ENCODE measurements around the gene OSBPL3. TPM values are rescaled to one million over a fixed set of nuclear protein-coding genes. Genes with fewer than 3 reads are reported as not detected.
"Not testable (repeated sequence)": the region's sequence is repeated elsewhere in the genome, so short reads cannot be mapped to it uniquely, and the experiment has no call there.

Gene OSBPL3
- total RNA-seq, 2 donors from 2014 or later, result 52.9 to 53.0 TPM

DNA sequence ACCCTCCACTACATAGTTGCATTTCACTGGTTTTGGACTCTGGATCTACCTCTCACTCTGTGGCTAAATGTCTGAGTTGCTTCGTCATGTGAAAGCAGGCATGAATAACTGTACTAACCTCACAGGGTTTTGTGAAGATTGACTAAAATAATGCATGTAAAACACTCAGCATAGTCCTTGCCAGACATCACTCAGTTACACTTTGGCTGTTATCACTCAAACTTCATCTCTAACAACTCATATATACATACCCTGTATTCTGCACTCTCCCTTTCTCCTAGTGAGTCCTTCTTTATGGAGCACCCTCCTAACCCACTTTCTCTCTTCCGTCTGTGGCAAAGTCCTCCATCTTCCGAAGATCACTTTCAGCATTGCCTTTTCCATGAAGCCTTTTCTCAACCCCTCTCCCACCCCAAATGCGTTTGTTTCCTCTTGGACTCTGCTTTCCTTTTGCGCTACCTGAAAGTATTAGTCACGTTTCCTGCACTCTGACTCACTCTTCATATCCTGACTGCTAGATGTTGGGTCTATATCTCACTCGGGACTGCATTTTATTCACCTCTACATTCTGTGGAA lies 72.6 kb downstream of the OSBPL3 start:
- peak; percentile 89 to 92 for ATAC-seq (replicated peaks in 1 of 2)
- DNase-seq, result peak; percentile 42 to 49
- H3K4me1 Mint-ChIP-seq (ENCODE audit: low read depth), result peaks cover 38% of the 10 kb centered on the region
- peaks cover 3 to 6% of the 10 kb centered on the region in 2 donors for H3K36me3 Mint-ChIP-seq (ENCODE audit: insufficient read depth in 2 of 2)
- no peak overlapping the region for H3K4me3 Mint-ChIP-seq
- no peak overlapping the region for H3K27ac Mint-ChIP-seq
- H3K27me3 Mint-ChIP-seq (ENCODE audit: low read depth), result no peaks in the 10 kb centered on the region
- H3K9me3 Mint-ChIP-seq, result no peaks in the 10 kb centered on the region

DNA sequence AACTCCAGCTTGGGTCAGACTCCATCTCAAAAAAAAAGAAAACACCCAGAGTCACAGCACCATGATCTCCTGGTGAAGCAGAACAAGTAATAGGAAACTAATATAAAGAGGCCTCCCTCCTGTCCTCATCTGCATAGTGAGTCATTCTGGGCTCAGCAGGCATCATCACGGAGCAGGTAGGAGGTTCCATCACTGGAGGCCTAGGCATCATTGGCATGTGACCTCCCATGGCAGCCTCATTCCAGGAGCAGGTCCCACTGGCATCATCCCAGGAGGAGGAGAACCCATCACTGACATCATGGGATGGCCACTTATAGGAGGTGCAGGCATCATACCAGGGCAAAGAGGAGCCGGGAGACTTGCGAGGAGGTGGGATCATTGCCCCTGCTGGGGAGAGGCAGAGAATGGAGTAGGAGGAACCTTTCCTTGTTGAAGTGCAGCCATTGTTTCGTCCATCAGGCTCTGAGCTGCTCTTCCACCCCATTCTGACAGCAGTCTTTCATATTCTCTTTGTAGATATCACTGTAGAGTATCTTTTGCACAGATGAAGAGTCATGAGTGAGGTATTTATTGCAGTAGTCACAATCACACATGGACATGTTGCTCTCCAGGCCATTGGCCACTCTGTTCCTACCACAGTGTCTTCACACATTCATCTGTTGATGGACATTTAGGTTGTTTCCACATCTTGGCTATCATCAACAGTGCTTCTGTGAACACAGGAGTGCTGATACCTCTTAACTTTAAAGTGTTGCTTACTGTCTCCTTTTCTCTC lies 73.8 kb downstream of the OSBPL3 start:
- H3K4me1 Mint-ChIP-seq (ENCODE audit: low read depth), result peaks cover 38% of the 10 kb centered on the region
- no peak for DNase-seq

DNA sequence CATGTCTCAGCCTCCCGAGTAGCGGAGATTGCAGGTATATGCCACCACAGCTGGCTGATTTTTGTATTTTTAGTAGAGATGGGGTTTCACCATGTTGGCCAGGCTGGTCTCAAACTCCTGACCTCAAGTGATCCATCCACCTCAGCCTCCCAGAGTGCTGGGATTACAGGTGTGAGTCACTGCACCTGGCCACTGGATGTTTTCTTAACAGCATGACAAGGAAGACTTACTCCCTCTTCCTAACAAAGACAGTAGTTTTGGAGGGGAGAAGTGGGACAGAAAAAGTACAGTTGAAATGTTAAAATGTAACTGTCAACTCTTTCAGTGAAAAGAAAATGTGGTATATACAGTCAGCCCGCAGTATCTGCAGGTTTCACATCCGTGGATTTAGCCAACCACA lies 76.0 kb downstream of the OSBPL3 start:
- H3K9me3 Mint-ChIP-seq; DNase-seq; H3K27ac Mint-ChIP-seq; H3K4me3 Mint-ChIP-seq; ATAC-seq (replicated peaks in 1 of 2); H3K27me3 Mint-ChIP-seq (ENCODE audit: low read depth); H3K36me3 Mint-ChIP-seq (ENCODE audit: insufficient read depth in 2 of 2): not testable (repeated sequence)
- H3K4me1 Mint-ChIP-seq (ENCODE audit: low read depth), result peaks cover 41% of the 10 kb centered on the region

More for the DNA sequence above, 73.8 kb downstream of the OSBPL3 start:
- Mint-ChIP-seq H3K36me3 (ENCODE audit: insufficient read depth in 2 of 2) (peaks cover 5 to 6% of the 10 kb centered on the region in 2 donors), H3K4me3 (peak overlapping the region in 1 of 2 donors; percentile 17), H3K27ac (no peak overlapping the region), H3K9me3 (no peaks in the 10 kb centered on the region), H3K27me3 (ENCODE audit: low read depth) (no peaks in the 10 kb centered on the region)
- peak in 1 of 2 donors; percentile 6 for ATAC-seq (replicated peaks in 1 of 2)

DNA sequence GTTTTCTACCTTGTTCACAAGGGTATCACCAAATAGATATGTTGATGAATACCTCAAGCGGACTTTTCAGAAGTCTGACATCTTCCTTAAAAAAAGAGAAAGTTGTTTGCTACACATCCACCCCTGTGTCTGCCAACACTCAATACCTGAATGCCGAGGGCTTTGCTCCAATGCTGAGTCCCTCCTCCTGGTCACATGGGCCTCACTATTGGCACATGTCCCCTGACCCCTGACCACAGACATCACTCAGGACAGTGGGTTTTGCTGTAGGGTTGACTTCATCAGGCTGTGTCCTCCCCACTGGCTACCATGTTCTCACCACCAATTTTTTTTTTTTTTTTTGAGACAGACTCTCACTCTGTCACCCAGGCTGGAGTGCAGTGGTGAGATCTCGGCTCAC lies 76.4 kb downstream of the OSBPL3 start:
- Mint-ChIP-seq H3K27me3 (ENCODE audit: low read depth) (no peaks in the 10 kb centered on the region), H3K4me3 (no peak overlapping the region), H3K27ac (no peak overlapping the region), H3K9me3 (no peaks in the 10 kb centered on the region), H3K4me1 (ENCODE audit: low read depth) (peaks cover 45% of the 10 kb centered on the region), H3K36me3 (ENCODE audit: insufficient read depth in 2 of 2) (peaks cover 5 to 6% of the 10 kb centered on the region in 2 donors)
- ATAC-seq (replicated peaks in 1 of 2), result no peak
- no peak for DNase-seq

DNA sequence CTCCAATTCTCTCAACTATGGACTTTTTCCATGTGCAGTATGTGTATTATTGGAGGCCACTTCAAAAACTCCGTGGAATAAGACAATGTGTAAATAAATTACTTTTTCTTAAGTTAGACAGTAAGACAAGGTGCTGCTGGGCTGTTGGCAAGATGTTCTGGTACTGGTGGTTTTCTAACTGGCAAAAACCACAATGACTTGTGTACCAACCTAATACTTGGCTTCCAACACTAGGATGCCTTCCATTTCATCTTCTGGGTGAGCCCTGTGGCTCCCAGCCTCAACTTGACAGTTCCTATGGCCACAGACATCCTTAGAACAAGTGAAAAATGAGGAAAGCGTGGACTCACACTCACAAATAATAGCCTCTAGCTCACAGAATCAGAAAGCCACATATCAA lies 77.0 kb downstream of the OSBPL3 start:
- H3K36me3 Mint-ChIP-seq (ENCODE audit: insufficient read depth in 2 of 2), result peaks cover 5 to 6% of the 10 kb centered on the region in 2 donors
- H3K9me3 Mint-ChIP-seq, result no peaks in the 10 kb centered on the region
- no peak overlapping the region for H3K27ac Mint-ChIP-seq
- no peak for DNase-seq
- no peak overlapping the region for H3K4me3 Mint-ChIP-seq
- no peak for ATAC-seq (replicated peaks in 1 of 2)
- H3K27me3 Mint-ChIP-seq (ENCODE audit: low read depth), result no peaks in the 10 kb centered on the region
- H3K4me1 Mint-ChIP-seq (ENCODE audit: low read depth), result peaks cover 51% of the 10 kb centered on the region

DNA sequence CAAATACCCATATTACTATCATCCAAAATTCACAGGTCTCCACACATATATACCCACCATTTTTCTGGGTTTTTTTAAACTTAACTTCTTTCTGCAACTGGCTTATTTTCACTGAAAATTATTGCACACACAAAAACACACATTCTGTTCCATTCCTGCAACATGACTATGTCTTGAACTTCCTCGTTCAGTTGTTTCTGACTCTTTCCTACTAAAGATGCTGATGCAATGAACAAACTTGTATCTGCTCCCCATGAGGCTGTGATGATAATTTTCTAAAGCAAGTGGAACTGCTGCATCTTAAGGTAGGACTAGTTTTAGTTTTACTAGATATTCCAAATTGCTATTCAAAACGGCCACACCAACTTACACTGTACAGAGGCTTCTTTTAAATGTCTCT lies 77.7 kb downstream of the OSBPL3 start:
- Mint-ChIP-seq H3K4me3 (no peak overlapping the region), H3K36me3 (ENCODE audit: insufficient read depth in 2 of 2) (peaks cover 5 to 6% of the 10 kb centered on the region in 2 donors), H3K9me3 (no peaks in the 10 kb centered on the region), H3K4me1 (ENCODE audit: low read depth) (peaks cover 51% of the 10 kb centered on the region), H3K27me3 (ENCODE audit: low read depth) (no peaks in the 10 kb centered on the region), H3K27ac (no peak overlapping the region)
- ATAC-seq (replicated peaks in 1 of 2) (no peak), DNase-seq (no peak)

DNA sequence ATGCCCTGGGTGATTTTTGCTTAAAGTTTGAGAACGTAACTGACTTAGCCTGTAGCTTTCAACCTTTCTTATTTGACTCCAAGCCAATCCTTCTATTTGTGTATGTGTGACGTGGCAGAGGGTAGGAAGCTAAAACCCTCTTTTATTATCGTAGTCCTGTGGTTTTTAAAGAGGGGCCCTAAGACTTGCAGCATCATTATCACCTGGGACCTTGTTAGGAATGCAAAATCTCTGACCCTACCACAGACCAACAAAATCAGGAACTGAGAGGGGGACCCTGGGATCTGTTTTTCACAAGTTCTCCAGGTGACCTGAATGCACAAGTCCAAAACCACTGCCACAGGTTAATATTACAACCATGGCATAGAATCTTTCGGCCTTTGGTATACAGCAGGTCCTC lies 80.1 kb downstream of the OSBPL3 start:
- H3K9me3 Mint-ChIP-seq, result no peaks in the 10 kb centered on the region
- H3K36me3 Mint-ChIP-seq (ENCODE audit: insufficient read depth in 2 of 2), result peaks cover under 1 to 1% of the 10 kb centered on the region in 2 donors
- no peaks in the 10 kb centered on the region for H3K27me3 Mint-ChIP-seq (ENCODE audit: low read depth)
- ATAC-seq (replicated peaks in 1 of 2) (no peak), DNase-seq (no peak)
- no peak overlapping the region for H3K27ac Mint-ChIP-seq
- H3K4me1 Mint-ChIP-seq (ENCODE audit: low read depth), result peaks cover 74% of the 10 kb centered on the region
- H3K4me3 Mint-ChIP-seq, result no peak overlapping the region

DNA sequence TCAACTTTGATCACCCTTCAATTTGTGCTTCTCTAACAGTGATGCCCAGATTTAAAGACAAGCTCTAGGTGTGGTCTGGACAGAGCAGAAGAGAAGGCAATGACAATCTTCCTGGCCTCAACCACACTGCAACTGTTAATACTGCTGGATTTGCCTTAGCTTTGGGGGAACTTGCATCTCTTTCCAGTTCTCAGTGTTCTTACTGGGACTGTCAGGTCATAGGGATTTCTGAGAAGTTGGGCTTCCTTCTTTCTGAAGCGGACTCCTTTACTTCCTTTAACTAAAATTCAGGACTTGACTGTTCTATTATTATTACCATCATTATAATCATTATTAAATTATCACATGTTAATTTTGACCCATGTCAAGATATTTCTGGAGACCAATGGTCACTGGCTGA lies 80.8 kb downstream of the OSBPL3 start:
- Mint-ChIP-seq H3K27me3 (ENCODE audit: low read depth) (no peaks in the 10 kb centered on the region), H3K36me3 (ENCODE audit: insufficient read depth in 2 of 2) (peaks cover 0 to 1% of the 10 kb centered on the region in 2 donors), H3K27ac (peak overlapping the region; percentile 55), H3K4me3 (peak overlapping the region; percentile 8 to 52), H3K9me3 (no peaks in the 10 kb centered on the region), H3K4me1 (ENCODE audit: low read depth) (peaks cover 82% of the 10 kb centered on the region)
- DNase-seq, result no peak
- peak; percentile 28 to 39 for ATAC-seq (replicated peaks in 1 of 2)

DNA sequence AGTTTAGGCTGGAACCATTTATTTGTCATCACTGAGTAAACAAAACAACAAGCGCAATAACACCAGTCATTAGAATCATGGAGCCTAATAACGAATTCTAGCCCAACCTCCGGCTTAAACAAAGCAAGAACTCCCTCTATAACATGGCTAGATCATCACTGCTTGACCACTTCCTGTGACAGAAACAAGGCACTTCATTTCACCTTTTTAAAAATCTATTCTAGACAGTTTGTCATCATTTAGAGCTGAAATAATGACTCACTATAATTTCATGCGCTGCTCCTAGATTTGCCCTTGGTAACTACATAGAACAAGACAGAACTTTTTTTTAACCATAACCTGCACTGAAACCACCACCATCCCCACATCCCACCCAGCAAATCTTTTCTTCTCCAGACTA lies 81.3 kb downstream of the OSBPL3 start:
- H3K27ac Mint-ChIP-seq, result peak overlapping the region; percentile 55
- peaks cover 0 to 1% of the 10 kb centered on the region in 2 donors for H3K36me3 Mint-ChIP-seq (ENCODE audit: insufficient read depth in 2 of 2)
- peak; percentile 85 to 90 for ATAC-seq (replicated peaks in 1 of 2)
- no peaks in the 10 kb centered on the region for H3K9me3 Mint-ChIP-seq
- H3K4me1 Mint-ChIP-seq (ENCODE audit: low read depth), result peaks cover 83% of the 10 kb centered on the region
- peak overlapping the region; percentile 8 to 52 for H3K4me3 Mint-ChIP-seq
- no peaks in the 10 kb centered on the region for H3K27me3 Mint-ChIP-seq (ENCODE audit: low read depth)
- no peak for DNase-seq

DNA sequence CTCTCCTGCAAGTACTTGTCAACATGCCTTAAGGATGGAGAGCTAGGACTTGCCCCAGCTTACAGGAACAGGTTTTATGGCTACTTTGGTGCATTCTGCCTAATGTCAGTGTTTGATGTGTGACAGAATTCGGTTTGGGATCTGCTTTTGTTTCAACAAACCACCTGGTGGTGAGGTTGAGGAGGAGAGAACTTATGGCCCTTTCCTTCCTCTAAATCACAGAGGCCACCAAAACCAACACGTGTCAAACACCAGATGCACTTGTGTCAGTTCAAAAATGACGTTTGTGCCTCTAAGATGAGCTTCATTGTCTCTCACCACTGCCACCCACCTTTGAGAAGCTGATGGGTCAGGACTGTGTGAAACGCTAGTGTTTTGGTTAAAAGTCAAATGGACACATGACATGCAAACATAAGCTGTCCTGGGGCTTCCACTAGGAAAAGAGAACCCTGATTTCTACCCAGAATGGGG lies 83.9 kb downstream of the OSBPL3 start:
- H3K9me3 Mint-ChIP-seq, result no peaks in the 10 kb centered on the region
- H3K27me3 Mint-ChIP-seq (ENCODE audit: low read depth), result no peaks in the 10 kb centered on the region
- peak overlapping the region in 1 of 2 donors; percentile 72 for H3K4me3 Mint-ChIP-seq
- H3K36me3 Mint-ChIP-seq (ENCODE audit: insufficient read depth in 2 of 2), result peaks cover 0 to 2% of the 10 kb centered on the region in 2 donors
- H3K27ac Mint-ChIP-seq, result peak overlapping the region; percentile 39
- H3K4me1 Mint-ChIP-seq (ENCODE audit: low read depth), result peaks cover 59% of the 10 kb centered on the region
- DNase-seq (no peak), ATAC-seq (replicated peaks in 1 of 2) (peak; percentile 64 to 68)

DNA sequence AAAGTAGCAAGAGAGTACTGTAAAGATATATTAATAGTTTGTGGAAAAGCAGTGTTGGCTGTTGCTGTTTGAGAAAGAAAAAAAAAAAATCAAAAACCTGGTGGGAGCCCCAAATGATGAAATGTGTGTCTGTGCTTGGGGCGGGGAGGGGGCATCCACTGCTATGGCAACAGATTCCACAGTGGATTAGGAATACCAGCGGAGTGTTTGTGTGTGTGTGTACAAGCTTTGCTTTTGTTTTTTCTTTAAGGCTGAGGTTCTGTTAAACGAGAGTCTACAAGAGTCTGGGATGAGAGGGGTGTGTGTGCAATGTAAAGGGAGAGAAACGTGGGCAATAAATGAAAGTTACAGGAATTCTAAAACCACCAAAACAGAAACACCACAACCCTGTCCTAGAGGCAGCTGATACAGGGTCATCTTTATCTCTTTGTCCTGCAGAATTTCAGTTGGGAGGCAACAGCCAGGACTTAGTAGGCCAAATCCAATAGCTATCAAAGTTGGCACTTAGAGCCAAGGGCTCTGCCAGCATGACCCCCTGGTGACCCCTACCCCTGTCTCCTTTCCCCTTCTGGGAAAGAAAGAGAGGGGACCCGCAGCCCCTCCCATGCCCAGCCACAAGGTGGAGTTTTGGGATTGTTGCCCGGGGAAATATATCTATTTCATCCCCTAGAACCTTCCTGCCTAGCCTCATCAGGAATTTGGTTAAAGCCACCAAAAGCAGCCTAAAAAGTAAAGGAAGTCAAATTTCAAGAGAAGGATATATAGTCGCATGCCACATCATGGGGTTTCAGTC lies 85.4 kb downstream of the OSBPL3 start:
- H3K4me3 Mint-ChIP-seq, result no peak overlapping the region
- peaks cover 0 to 2% of the 10 kb centered on the region in 2 donors for H3K36me3 Mint-ChIP-seq (ENCODE audit: insufficient read depth in 2 of 2)
- H3K4me1 Mint-ChIP-seq (ENCODE audit: low read depth), result peaks cover 52% of the 10 kb centered on the region
- ATAC-seq (replicated peaks in 1 of 2) (no peak), DNase-seq (no peak)
- H3K27ac Mint-ChIP-seq, result peak overlapping the region; percentile 10
- no peaks in the 10 kb centered on the region for H3K9me3 Mint-ChIP-seq
- no peaks in the 10 kb centered on the region for H3K27me3 Mint-ChIP-seq (ENCODE audit: low read depth)

DNA sequence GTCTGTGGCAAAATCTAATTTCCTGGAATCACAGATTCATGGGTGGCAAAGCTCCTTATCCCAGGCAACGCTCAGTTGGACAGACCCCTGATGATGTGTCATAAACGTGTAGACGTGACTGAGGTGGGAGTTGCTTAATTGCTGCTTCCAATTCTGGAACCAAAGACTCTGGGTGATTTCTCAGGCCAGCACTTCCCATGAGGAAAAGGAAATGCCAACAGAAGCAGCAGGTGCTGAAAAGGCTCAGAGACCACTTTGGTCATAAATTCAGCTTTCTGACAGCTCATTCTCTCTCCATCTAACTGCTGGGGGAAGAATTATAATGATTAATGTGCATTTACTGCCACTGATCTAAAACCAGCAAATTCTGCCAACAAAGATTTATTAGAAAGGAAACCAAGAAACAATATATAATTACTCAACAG lies 88.7 kb downstream of the OSBPL3 start:
- H3K4me1 Mint-ChIP-seq (ENCODE audit: low read depth), result peaks cover 30% of the 10 kb centered on the region
- peaks cover 0 to 2% of the 10 kb centered on the region in 2 donors for H3K36me3 Mint-ChIP-seq (ENCODE audit: insufficient read depth in 2 of 2)
- no peak overlapping the region for H3K4me3 Mint-ChIP-seq
- no peak overlapping the region for H3K27ac Mint-ChIP-seq
- H3K27me3 Mint-ChIP-seq (ENCODE audit: low read depth), result no peaks in the 10 kb centered on the region
- ATAC-seq (replicated peaks in 1 of 2) (no peak), DNase-seq (no peak)
- H3K9me3 Mint-ChIP-seq, result no peaks in the 10 kb centered on the region

DNA sequence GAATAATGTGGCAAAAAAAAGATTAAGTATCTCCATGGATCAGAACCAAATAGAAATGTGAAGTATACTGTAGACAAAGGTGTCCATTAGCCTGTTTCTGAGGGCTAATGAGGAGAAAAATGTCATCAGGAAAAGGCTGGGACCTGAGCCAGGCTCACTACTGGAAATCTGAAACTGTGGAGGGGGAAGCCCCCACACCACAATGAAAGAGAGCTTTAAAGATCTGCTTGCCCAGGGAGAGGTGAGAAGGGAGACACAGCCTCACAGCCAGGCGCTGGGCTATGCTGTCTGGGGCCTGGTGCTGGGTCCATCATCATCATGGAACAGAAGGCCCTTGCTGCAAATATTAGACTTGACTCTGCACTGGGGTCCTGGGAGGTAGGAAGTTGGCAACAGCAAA lies 90.4 kb downstream of the OSBPL3 start:
- Mint-ChIP-seq H3K27me3 (ENCODE audit: low read depth) (no peaks in the 10 kb centered on the region), H3K27ac (no peak overlapping the region), H3K9me3 (no peaks in the 10 kb centered on the region), H3K4me1 (ENCODE audit: low read depth) (peaks cover 30% of the 10 kb centered on the region), H3K4me3 (no peak overlapping the region), H3K36me3 (ENCODE audit: insufficient read depth in 2 of 2) (peaks cover 0 to 2% of the 10 kb centered on the region in 2 donors)
- ATAC-seq (replicated peaks in 1 of 2) (no peak), DNase-seq (no peak)
